SK-N-DZ (cell line): ENCODE results near the gene SST. TPM values are rescaled to one million over a fixed set of nuclear protein-coding genes. Genes with fewer than 3 reads are reported as not detected.
A peak's percentile ranks its signal among the peaks of the same experiment; 100 is the strongest.

Experiments
- DNase-seq: peaks from one replicate; pipeline ENCODE4 v3.0.0-alpha.2; 2015; ENCODE audit warnings: low spot score
- polyA plus RNA-seq, 2 experiments: library from polyadenylated mRNA; depleted of rRNA; stranded (reverse); fragments of >200 nt; gene quantifications; 2 replicates each; pipeline ENCODE4 v1.2.3, GENCODE V29; 2014

SST gene
- 0.57 and 3.3 TPM in 2 replicates for polyA plus RNA-seq (2014; cell fraction: cytosol; rRNA removed)
- not detected in 2 replicates for polyA plus RNA-seq (2014; cell fraction: nucleus; rRNA removed)

- DNase-seq = peak; percentile 49
Measured at GRCh38 chr3:187669675-187670504, at the start of gene SST. TSS of gene SST (minus strand) at chr3:187670394. CDS start at chr3:187670291, 103 bp downstream.

DNA sequence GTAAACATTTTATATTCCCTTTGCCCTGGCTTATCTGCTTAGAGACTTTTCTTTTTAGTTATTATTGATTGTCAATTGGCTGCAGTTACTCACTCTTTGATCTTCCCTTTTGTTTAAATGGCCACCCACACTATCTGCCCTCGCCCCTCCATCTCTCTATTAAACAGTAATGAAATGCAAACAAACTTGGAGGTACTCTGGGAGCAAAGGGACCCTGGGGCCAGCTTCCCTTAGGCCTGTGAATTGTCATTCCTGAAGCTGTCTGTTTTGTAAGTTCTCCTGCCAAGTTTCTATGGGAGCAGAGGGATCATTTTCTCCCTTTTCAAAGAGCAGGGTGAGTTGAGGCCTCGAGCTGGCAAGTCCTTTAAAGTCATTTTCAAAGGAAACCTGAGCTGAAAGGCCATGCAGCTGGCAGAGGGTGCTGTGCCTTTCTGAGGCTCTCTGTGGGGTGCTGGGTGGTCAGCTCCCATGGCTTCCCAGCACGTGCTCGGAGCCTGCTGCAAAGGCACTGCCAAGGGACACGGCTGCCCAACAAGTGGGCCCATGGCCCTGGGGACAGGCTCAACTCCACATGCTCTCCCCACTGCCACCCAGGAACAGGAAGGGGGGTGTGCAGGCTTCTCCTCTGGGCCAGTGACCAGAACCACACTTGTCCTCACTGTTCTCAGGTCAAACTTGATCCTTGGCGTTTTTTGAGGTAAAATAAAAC lies 49.6 kb upstream of the SST start:
- DNase-seq = no peak

- DNase-seq = no peak
Measured at GRCh38 chr3:187718802-187719201, 48.6 kb upstream of the SST start.

- no peak for DNase-seq
Measured at GRCh38 chr3:187717572-187717971, 47.4 kb upstream of the SST start.

- peak; percentile 75 for DNase-seq
Measured at GRCh38 chr3:187714404-187714979, 44.3 kb upstream of the SST start.

DNA sequence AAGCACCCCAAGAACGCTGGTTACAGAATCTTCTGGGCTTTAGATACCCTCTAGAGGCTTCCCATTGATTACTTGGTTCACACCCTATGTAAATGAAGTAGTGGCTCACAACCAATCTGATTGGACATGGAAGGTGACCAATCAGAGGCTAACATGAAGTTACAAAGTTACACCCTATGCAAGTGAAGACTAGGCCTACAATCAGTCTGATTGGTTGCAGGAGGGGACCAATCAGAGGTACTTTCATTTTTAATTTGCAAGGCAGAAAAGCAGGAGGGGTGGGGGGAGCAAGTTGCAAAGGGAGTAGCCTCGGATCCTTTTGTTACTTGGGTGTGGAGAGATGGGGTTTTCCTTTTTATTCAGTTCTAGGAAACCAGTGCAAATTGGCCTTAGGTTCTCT lies 43.3 kb upstream of the SST start:
- no peak for DNase-seq

GRCh38 chr3:187709155-187709554 lies 39.0 kb upstream of the SST start:
- DNase-seq = no peak

GRCh38 chr3:187708696-187709095 lies 38.5 kb upstream of the SST start:
- DNase-seq = no peak

- DNase-seq = no peak
Measured at GRCh38 chr3:187706971-187707370, 36.8 kb upstream of the SST start.

- DNase-seq = no peak
Measured at GRCh38 chr3:187705164-187705563, 35.0 kb upstream of the SST start.

DNA sequence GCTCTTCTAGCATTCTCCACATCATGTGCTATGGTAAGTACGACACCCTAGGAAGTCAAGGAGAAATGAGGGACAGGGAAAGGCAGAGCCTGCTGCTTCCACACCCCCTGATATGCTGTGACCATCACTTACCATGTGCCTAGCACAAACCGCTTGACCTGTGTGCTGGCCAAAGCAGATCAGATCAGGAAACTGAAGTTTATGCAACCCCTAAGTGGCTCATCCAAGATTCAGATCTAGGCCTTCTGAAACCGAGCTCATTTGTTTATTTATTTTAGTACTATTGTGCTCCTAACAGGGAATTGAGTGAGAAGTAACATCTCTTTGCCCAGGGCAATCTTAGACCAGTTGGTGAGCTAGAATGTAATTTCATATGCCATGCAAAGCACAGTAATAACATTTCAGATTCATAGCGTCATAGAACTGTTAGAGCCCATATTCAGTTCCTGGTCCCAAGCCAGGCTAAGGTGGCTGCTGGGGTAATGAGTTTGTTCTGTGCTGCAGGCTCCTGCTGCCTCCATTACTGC lies 32.4 kb upstream of the SST start, which contains the start of gene RTP2:
Gene RTP2 (minus strand): TSS at position 51 of the 527 bp plus-strand sequence. CDS start 429 bp downstream, outside the sequence.
- DNase-seq = no peak

DNA sequence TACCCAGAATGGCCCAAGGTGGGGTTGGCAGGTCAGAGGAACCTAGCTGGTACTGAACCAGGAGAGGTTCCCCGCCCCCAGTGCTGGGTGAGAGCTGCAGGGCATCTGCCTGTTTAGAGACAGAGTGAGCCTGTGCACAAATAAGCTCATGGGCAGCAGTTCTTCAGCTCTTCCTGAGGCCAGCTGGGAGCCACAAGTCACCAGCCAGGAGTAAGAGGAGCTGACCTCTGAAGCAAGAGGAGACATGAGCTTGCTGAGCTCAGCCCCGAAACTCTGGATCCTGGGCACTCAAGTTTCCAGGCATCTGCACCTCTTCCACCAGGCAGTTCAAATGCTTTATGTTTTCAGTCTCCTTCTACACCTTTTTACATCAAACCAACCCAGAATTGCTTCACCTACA lies 30.1 kb upstream of the SST start:
- DNase-seq = no peak

DNA sequence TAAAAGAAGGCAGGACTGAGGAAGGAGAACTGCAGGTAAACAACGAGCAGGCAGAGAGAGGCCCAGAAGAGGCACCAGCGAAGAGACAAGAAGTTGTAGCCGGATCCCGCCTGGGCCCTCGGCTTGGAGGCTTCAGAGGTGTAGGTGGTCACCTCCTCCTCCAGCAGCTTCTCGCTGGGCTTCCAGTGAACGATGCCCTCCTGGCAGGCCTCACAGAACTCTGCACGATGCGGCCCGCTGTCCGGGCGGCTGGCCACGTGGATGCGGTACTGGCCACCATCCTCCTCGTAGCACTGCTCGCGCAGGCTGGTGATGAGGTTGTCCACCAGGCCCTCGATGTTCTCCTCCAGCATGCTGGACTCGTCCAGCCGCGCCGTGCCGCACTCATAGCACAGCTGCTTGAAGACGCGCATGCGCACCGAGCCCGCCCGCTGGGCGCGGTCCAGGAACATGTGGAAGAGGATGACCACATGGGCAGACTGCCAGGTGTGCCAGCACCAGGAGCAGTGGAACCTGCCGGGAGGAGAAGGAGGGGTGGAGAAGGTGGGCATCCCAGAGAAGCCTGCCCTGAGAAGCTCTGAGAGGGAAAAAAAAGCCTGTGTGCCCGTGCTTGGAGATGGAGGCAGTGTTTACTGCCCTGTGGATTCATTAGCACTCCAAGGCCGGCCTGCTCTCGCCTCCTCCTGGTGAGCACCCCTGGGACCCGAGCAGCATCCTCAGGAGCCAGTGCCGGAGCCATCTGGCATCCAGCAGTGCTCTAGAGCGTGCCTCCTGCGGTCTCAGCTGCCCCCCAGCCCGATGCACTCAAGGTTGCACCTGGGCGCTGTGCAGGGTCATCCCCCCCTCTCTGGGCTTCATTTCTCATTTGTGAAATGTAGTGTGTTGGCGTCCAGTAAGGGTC lies 28.6 kb upstream of the SST start:
- no peak for DNase-seq

DNA sequence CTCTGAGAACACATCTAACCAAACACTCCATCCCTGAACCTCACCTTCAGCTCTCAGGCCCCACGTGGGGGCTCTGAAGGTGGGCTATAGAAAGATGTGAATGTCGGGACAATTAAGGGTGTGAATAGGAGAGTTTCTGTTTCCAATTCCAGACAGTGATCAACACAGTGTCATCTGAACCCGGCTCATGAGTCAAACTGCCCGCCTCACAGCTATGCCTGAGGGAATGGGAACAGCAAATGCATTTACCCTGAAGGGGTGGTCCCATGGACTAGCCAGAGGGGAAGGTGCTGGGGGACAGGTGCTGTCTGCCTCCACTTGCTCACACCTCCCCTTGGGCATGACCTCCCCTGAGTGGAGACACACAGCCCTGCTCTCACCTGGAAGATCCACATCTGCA lies 25.8 kb upstream of the SST start:
- DNase-seq = no peak

GRCh38 chr3:187695449-187695848 lies 25.3 kb upstream of the SST start:
- DNase-seq = no peak

DNA sequence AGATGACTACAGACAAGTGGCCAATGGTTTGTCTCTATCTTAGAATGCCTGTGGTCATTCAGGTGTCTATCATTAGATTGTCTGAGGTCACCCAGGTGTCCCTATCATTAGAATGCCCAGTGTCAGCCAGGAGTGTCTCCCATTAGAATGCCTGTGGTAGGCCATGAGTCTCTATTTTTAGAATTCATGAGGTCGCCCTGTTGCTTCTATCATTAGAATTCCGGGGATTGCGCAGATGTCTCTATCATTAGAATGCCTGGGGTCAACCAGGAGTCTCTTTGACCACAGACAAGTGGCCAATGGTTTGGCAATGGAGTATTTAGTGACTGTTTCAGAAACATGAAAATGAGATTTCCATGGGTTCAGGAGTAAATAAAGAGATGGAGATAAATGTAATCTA lies 24.6 kb upstream of the SST start:
- no peak for DNase-seq

DNA sequence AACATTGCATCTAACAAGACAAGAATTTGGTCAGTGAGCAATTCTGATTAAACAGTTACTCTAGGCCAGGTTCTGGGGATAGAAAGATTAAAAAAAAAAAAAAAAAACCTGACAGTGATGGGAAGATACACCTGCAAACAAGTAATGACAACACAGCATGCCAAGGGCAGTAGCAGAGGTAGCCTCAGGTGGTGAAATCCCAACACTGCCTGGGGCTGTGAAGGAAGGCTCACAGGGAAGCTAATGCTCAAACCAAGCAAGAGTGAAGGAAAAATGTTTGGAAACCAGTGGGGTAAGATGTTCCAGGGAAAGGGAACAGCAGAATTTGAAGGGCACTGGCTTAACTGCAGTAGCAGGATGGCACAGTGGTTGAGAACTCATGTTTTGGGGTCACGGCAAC lies 23.2 kb upstream of the SST start:
- DNase-seq = no peak

- DNase-seq = no peak
Measured at GRCh38 chr3:187689984-187690383, 19.8 kb upstream of the SST start.

DNA sequence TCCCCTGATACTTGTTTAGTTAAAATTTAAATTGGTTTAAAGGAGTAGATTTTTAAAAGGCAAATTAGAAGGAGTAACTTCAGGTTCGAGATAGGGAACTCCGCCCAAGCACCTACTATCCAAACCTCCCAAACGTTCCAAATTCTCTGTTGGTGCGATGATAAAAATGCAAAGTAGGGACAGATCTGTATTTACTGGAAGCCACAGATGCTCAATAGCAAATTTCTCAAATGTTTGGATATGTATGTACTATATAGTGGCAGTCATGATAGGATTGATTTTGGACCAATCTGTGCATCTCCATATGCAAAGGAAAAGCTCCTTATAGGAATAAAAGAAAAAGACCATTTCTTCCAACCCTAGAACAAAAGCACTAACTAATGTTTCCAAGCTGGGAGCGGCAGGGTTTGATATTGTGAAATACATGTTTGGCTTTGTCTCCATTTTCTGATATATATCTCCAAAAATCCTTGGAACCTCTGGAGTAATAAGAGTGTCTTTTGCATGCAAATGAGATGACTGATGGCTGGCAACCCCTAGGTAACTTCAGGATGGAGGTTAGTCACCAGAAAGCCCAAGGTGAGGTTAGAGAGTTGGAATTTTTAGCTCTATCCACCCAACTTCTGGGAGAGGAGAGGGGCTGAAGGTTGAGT lies 16.6 kb upstream of the SST start:
- no peak for DNase-seq

GRCh38 chr3:187685948-187686347 lies 15.8 kb upstream of the SST start:
- DNase-seq = no peak

- DNase-seq = no peak
Measured at GRCh38 chr3:187684880-187685279, 14.7 kb upstream of the SST start.
